Activated CD8-positive, alpha-beta memory T cell treated with anti-CD3 and anti-CD28 coated beads, Interleukin-2, amount 50 U/mL, for 1 hour (primary cell): Measurements from ENCODE around the gene JAM2.

Experiments used
- DNase-seq: peaks from one replicate; pipeline ENCODE4 v3.0.0-alpha.2; 2020; ENCODE audit errors: extremely low read depth

JAM2 gene

GRCh38 chr21:25717491-25718147, 78.6 kb downstream of the JAM2 start:
- DNase-seq: no peak

- DNase-seq: no peak
Observed at GRCh38 chr21:25721987-25722386, 82.9 kb downstream of the JAM2 start.

GRCh38 chr21:25722631-25723030, 83.6 kb downstream of the JAM2 start:
- no peak for DNase-seq

GRCh38 chr21:25732091-25732760, 93.2 kb downstream of the JAM2 start:
- DNase-seq: no peak

GRCh38 chr21:25733859-25734653, 95.0 kb downstream of the JAM2 start:
- no peak for DNase-seq

- no peak for DNase-seq
Observed at GRCh38 chr21:25734654-25734903, 95.5 kb downstream of the JAM2 start.

- DNase-seq: peak; percentile 95
Observed at GRCh38 chr21:25734904-25735645, 96.0 kb downstream of the JAM2 start, which contains the start of the genes ATP5PF and GABPA. ATP5PF (minus strand) TSS chr21:25734904; CDS start chr21:25729794, 5,110 bp downstream. GABPA (plus strand) TSS chr21:25734972; CDS start chr21:25741599, 6,627 bp downstream.

GRCh38 chr21:25735646-25736597, 96.9 kb downstream of the JAM2 start:
- peak; percentile 41 for DNase-seq

GRCh38 chr21:25737421-25737820, 98.4 kb downstream of the JAM2 start:
- DNase-seq: no peak

- DNase-seq: no peak
Observed at GRCh38 chr21:25742900-25743299, 103.8 kb downstream of the JAM2 start.

GRCh38 chr21:25744854-25745253, 105.8 kb downstream of the JAM2 start:
- no peak for DNase-seq

GRCh38 chr21:25750085-25750484, 111.0 kb downstream of the JAM2 start:
- no peak for DNase-seq

- DNase-seq: no peak
Observed at GRCh38 chr21:25752416-25752815, 113.4 kb downstream of the JAM2 start.

GRCh38 chr21:25756190-25756932, 117.3 kb downstream of the JAM2 start:
- DNase-seq: no peak

GRCh38 chr21:25757531-25757930, 118.5 kb downstream of the JAM2 start:
- DNase-seq: no peak

- no peak for DNase-seq
Observed at GRCh38 chr21:25759573-25759972, 120.5 kb downstream of the JAM2 start.

GRCh38 chr21:25760061-25760460, 121.0 kb downstream of the JAM2 start:
- DNase-seq: no peak

GRCh38 chr21:25760677-25761076, 121.6 kb downstream of the JAM2 start:
- no peak for DNase-seq

GRCh38 chr21:25764065-25764464, 125.0 kb downstream of the JAM2 start:
- DNase-seq: no peak
